GM15510 (cell line): ENCODE measurements around the gene IFNA1.

Experiments used
- POLR2A ChIP-seq: IDR thresholded peaks from 3 replicates; pipeline ENCODE4 v1.6.1; 2011; ENCODE audit warnings: borderline replicate concordance; ENCODE audit not compliant: insufficient read length; ENCODE audit errors: extremely low read depth

IFNA1 gene

DNA sequence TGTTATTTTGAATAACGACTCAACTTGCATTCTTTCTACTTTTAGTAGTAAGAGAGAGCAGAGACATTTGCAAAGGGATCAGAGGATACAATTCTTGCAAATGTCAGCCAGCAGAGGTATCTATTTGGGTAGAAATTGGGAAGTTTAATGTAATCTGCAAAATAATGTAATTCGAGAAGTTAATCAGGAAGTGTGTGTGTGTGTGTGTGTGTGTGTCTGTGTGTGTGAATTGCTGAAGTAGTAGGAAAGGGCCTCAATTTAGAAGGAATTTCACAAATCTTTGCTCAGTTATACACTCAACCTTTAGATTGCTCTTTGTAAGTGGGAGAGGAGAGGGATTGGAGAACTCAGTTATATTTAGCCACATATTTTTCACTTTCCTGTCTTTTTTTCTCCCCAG lies 11.0 kb upstream of the IFNA1 start:
- TF ChIP-seq POLR2A, result no peak

DNA sequence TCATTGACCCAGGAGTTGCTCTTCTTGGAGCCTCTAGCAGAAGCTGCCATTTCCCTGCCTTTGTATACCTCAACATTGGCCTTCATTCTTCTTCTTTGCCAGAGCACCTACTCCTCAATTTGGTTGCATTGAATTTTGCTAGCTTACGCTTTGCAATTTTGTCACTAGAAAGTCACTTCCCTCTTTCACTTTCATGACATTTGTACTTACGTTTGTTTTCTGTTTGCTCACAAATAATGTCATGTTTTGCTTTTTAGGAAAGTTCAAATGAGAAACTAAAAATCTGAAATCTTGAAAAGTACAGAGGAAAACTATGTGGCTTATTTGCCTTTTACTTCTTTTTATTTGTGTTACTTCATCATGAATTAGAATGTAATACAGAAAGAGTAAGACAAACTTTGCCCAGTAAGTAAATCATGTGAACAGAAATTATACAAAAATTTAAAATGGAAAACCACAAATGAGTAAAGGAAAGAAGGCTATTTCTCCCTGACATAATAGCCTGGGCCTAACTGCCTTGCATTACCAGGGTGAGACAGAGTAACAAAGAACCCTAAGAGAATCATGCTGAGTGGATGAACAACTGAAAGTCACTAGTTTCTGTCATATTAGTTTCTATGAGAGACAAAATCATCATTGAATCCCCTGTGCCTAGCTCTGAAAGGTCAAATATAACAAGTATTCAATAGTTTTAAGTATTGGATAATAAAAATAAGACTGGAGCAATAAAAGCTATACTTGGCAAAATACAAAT lies 7.4 kb upstream of the IFNA1 start:
- no peak for TF ChIP-seq POLR2A

DNA sequence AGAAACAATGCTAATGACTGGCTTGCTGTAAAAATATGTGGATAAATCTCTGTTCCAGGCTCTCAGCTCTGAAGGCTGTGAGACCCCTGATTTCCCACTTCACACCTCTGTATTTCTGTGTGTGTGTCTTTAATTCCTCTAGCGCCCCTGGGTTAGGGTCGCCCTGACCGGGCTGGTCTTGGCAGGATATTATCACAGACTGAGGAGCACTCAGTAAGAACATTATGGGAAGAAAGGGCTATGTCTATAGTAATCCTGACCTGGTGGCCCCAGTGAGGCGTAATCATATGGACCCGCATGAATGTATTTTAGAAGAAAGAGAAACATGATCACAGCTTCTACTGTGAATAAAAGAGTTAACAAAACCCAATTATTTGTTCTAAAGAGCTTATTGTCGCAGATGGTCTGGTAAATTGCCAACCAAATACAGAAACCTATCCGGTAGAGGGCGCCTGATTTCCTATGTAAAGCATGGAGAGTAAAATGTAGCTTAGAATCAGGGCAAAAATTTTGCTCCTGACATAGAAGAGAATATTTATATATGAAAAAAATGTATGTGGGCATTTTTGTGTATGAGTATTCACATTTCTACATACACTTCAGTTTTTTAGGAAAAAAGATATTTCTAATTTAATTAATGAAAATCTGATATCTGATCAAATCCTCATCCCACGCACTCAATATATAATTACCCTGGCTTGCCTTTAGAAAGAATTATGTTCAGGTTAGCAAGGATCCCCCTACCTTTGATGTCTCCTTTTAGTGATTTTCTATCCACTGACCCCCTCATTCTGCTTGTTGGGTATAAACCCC lies 5.8 kb upstream of the IFNA1 start:
- TF ChIP-seq POLR2A, result no peak

DNA sequence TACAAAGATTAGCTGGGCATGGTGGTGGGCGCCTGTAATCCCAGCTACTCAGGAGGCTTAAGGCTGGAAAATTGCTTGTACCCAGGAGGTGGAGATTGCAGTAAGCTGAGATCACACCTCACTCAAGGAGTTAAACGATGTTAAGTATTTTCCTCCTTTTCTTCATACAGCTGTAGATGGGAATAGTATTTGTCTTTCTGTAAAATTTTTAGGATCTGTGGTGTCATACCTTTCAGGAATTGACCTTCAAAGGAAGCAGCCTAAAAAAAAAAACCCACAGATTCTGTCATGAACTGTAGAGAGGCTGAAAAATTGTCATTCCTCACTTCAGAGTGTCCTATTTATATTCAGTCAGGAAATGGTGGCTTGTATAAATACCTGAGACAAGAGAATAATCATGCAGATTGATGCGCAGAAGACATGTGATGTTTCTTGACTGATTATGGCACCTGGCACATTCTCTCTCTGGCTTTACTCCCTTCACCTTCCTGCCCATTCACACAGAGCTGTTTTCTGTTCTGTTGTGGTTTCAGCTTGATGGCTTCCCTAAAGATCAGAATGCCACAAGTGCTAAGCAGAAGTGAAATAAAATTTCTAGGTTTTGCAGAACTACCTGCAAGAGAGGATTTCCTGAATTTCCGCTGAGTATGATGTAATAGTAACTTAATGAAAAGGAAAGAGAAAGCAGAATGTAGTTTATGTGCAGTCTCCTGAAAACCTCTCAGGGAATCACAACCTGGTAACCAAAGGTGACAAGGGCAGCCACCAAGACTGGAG lies 3.8 kb downstream of the IFNA1 start:
- TF ChIP-seq POLR2A, result no peak

DNA sequence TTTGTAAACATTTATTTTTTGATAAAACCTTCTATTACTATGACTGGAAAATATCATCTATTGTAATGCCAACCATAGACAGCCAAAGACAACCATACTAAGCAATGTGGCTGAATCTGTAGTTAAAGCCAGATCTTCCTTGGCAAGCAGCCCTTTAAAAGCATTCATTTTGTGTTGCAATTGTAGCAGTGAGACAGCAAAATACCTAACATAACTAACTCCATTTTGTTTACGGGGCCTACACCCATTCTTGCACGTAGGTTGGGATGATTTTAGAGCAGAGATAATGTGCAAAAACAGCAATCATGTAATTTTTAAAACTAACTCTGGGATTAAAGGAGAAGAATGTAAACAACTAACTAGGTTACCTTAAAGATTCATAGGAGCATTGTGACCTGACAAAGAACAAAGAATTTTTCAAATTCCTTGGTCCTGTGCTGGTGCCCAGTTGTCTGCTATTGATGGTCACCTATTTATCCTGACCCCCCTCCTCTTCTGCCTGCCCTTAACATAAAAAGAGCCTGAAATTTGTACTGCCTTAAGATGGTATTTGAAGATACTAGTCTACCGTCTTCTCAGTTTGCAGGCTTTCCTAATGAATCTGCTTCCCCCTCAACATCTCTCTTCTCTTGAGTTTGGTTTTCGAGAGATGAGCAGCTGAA lies 10.6 kb downstream of the IFNA1 start:
- TF ChIP-seq POLR2A, result no peak

DNA sequence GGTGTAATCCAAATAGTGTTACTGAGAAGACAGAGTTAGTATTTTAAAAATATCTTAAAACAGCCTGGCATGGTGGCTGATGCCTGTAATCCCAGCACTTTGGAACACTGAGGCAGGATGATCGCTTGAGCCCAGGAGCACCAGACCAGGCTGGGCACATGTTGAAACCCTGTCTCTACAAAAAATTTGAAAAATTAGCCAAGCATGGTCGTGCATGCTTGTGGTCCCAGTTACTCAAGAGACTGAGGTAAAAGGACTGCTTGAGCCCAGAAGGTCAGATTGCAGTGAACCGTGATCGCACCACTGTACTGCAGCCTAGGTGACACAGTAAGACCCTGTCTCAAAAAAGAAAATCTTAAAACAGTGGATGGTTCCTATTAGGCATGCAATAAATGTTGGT lies 12.4 kb downstream of the IFNA1 start:
- TF ChIP-seq POLR2A, result no peak

DNA sequence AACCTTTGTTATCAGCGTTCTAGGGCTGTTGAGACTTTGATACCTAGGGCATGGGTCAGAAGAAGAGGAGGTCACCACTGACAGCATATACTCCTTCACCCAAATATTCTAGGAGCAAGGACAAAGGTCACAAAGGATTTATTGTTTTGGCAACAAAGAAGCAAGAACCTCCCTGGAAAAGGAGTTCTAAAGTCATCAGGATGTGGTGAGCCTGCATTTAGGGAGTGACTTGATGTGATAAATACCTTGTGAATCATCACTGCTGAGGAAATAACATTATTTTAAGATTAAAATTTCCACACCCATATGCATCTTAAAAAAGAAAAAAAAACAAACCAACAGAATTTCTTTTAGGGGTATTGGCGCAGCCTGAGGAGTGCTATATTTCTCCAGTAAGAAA lies 13.9 kb downstream of the IFNA1 start:
- TF ChIP-seq POLR2A, result no peak

DNA sequence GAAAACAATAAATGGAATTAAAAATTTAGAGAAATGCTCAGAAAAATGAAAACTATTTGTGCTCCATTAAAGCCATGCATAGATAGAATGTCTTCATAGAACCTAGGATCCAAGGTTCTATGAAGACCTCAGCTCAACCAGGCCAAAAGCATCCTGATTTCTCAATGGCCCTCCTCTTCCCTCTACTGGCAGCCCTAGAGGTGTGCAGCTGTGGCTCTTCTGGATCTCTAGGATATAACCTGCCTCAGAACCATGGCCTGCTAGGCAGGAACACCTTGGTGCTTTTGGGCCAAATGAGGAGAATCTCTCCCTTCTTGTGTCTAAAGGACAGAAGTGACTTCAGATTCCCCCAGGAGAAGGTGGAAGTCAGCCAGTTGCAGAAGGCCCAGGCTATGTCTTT lies 15.1 kb downstream of the IFNA1 start:
- no peak for TF ChIP-seq POLR2A

DNA sequence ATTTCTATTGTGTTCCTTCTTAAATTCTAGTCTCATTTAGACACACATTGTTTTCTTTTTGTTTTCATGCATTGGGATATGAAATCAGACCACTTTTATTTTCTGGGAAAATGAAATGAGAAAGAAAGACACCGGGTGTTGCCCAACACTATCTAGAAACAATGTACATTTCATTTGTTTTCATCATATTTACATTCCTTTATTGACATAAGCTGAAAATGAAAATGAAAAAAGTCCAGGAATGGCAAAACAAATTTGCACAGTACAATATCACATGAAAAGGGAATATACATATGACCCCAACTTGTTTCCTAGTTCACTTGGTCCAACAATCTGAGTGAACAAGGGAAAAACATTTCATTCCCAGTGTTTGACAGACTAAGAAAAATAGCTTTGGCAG lies 21.1 kb downstream of the IFNA1 start:
- TF ChIP-seq POLR2A, result no peak

DNA sequence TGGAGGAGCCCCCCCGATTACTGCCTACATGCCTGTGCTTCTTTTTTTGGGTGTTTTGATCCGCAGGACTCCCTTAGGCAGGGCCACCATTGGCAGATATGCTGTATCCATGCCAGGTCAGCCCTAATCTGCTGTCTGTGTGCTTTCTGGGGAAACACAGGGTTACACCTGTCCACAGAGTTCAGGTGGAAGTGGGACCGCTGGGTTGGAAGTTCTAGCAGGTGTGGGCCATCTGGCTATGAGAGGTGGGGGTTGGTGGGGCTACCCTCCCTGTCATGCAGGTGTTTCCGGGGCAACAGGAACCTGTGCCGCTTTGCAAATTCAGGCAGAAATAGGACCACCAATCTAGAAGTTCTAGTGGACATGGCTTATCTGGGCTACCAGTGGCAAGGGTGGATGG lies 24.9 kb downstream of the IFNA1 start:
- no peak for TF ChIP-seq POLR2A

DNA sequence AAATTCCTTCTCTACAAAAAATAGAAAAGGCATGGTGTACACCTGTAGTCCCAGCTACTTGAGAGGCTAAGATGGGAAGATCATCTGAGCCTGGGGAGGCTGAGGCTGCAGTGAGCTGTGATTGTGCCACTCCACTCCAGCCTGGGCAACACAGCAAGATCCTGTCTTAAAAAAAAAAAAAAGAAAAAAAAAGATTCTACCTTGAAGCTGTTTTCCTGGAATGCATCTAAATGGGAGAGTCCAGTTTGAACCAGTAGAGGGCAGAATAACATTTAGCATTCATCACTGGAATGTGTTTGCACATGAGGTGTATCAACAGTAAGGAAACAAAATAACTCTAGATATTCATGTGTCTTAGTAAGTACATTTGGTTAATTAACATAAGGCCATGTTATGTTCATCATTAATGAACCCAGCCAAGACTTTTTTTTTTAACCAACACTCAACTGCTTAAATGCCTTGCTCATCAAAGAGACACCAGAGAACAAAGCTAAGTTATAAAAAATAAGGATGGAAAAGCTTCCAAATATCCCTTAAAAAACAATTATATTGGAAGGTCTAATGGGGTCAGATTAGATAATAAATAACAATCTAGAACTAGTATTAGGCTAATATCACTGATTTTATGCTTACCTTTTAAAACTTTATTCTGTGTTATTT lies 25.8 kb downstream of the IFNA1 start:
- no peak for TF ChIP-seq POLR2A

DNA sequence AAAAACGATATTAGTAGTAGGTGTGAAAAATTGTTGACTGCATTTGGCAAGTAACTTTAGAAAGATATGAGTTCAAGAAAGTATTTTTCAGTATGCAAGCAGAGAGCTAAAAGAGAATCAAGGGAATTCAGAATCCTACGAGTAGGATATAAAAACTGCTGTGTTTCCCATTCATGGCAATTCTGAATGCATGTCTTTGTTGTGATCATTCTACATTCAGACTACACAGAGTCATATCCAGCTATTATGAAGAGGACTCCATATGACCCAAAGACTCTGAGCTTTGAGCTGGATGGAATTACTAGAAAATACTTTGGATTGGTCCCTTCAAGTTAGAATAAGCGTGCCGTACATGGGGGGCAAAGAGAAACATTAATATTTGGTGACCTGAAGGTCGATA lies 29.9 kb downstream of the IFNA1 start:
- TF ChIP-seq POLR2A, result no peak

DNA sequence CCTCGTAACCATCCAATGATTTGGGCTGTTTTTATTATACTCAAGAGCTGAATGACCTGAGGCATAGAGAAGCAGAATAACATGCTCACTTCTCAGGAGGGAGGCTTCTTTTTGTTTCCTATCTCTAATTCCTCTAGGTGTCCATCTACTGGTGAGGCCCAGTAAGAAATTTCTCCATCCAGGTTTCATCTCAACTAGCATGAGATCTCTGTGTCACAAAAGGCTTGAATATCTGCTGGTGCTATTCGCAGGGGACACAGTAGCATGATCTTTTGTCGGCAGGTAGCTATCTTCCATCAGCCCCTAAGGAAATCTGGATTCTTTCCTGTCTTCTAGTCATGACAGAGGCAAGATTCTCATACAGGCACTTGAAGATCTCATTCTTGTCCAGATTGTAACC lies 33.0 kb downstream of the IFNA1 start:
- TF ChIP-seq POLR2A, result no peak

DNA sequence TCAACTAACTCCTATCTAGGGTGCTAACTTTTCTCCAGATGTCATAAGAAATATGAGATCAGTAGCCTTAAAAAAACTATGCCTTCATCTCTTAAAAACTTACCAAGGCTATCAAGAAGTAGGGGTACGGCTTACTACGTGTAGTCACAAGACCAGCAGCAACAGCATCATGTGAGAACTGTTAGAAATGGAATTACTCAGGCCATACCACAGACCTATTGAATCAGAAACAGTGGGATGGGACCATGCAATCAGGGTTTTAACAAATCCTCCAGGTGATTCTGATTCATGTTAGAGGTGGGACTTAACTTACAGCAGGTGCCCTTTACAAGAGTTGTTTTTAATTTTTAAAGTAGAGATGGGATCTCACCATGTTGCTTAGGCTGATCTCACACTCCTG lies 37.2 kb downstream of the IFNA1 start:
- no peak for TF ChIP-seq POLR2A
